GM12892 (cell line): ENCODE results near the gene VEPH1.
"Not testable (repeated sequence)": the region's sequence is repeated elsewhere in the genome, so short reads cannot be mapped to it uniquely, and the experiment has no call there.

Experiments used
- POLR2A ChIP-seq: IDR thresholded peaks from 2 replicates; pipeline ENCODE4 v1.6.1; 2011; ENCODE audit warnings: low read depth, low read length, control low read depth
- POLR2AphosphoS5 ChIP-seq: IDR thresholded peaks from 2 replicates; pipeline ENCODE4 v1.6.1; 2011; ENCODE audit warnings: low read depth, low read length, control low read depth
- TAF1 ChIP-seq: IDR thresholded peaks from 2 replicates; pipeline ENCODE4 v1.6.1; 2011; ENCODE audit warnings: low read depth, mild to moderate bottlenecking, control low read depth, low read length, borderline replicate concordance

DNA sequence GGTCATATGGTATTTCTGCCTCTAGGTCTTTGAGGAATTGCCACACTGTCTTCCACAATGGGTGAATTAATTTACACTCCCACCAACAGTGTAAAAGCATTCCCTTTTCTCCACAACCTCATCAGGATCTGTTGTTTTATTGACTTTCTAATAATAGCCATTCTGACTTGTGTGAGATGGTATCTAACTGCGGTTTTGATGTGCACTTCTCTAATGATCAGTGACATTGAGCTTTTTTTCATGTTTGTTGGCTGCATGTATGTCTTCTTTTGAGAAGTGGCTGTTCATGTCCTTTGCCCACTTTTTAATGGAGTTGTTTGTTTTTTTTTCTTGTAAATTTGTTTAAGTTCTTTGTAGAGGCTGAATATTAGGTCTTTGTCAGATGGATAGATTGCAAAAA lies 178.3 kb downstream of the VEPH1 start:
- not testable (repeated sequence) for TF ChIP-seq POLR2AphosphoS5, TAF1, POLR2A
